ENCODE measurements around the gene PTPN23. TPM values are rescaled to one million over a fixed set of nuclear protein-coding genes. Genes with fewer than 3 reads are reported as not detected.

Gene PTPN23
- total and polyA plus RNA-seq, 2 of the 8 experiments (the other 6 are each of a cell fraction or from before 2014, with no cell fraction given): 2.9 to 46.7 TPM

- TF ChIP-seq USF2 (IDR thresholded peaks at IDR 0.05; ENCODE audit: low read length) (no peak), RAD21 (IDR thresholded peaks at IDR 0.05 in 1 of 2, conservative IDR thresholded peaks at IDR 0.05 in 1 of 2; ENCODE audit: low read depth in 2 of 2, low read length in 2 of 2) (no peak), CBX5 (IDR thresholded peaks at IDR 0.05; ENCODE audit: low read depth, low read length) (no peak)
Measured at GRCh38 chr3:47340866-47341265, 40.0 kb upstream of the PTPN23 start (continued).
